HEK293 (cell line): ENCODE measurements around the gene ZDHHC14.
A peak's percentile ranks its signal among the peaks of the same experiment; 100 is the strongest.

Experiments used
- PRDM2 ChIP-seq: fragments of 450-650 bp; formaldehyde crosslinking; IDR thresholded peaks from 2 replicates; pipeline ENCODE4 v1.5.1; 2016; ENCODE audit warnings: missing biosample characterization, missing genetic modification characterization, borderline replicate concordance
- TCF7L2 ChIP-seq: IDR thresholded peaks from 2 replicates; pipeline ENCODE4 v1.6.1; 2011; ENCODE audit warnings: low read depth, mild to moderate bottlenecking, inconsistent platforms, low read length, moderate library complexity, borderline replicate concordance
- ZFHX2 ChIP-seq: fragments of 450-650 bp; formaldehyde crosslinking; conservative IDR thresholded peaks from 2 replicates; pipeline ENCODE4 v1.5.1; 2016; ENCODE audit warnings: missing biosample characterization, missing genetic modification characterization
- ZIC2 ChIP-seq: fragments of 450-650 bp; formaldehyde crosslinking; IDR thresholded peaks from 2 replicates; pipeline ENCODE4 v1.5.1; 2016; ENCODE audit warnings: missing biosample characterization, missing genetic modification characterization
- ZNF311 ChIP-seq: fragments of 450-650 bp; formaldehyde crosslinking; IDR thresholded peaks from 2 replicates; pipeline ENCODE4 v1.5.1; 2017; ENCODE audit warnings: missing biosample characterization, missing genetic modification characterization, borderline replicate concordance
- ZNF335 ChIP-seq: fragments of 450-650 bp; formaldehyde crosslinking; conservative IDR thresholded peaks from 2 replicates; pipeline ENCODE4 v1.5.1; 2016; ENCODE audit warnings: missing biosample characterization, missing genetic modification characterization
- ZNF354C ChIP-seq: fragments of 450-650 bp; formaldehyde crosslinking; IDR thresholded peaks from 2 replicates; pipeline ENCODE4 v1.5.1; 2016; ENCODE audit warnings: missing biosample characterization, missing genetic modification characterization, low read depth, borderline replicate concordance
- ZNF433 ChIP-seq: fragments of 450-650 bp; formaldehyde crosslinking; IDR thresholded peaks from 2 replicates; pipeline ENCODE4 v1.5.1; 2016; ENCODE audit warnings: missing biosample characterization, missing genetic modification characterization, low read depth
- ZNF529 ChIP-seq: fragments of 450-650 bp; formaldehyde crosslinking; IDR thresholded peaks from 2 replicates; pipeline ENCODE4 v1.5.1; 2017; ENCODE audit warnings: missing genetic modification characterization, missing biosample characterization; ENCODE audit not compliant: insufficient replicate concordance
- ZNF544 ChIP-seq: fragments of 450-650 bp; formaldehyde crosslinking; IDR thresholded peaks from 2 replicates; pipeline ENCODE4 v1.5.0; 2017; ENCODE audit warnings: missing biosample characterization, missing genetic modification characterization
- ZNF555 ChIP-seq: fragments of 450-650 bp; formaldehyde crosslinking; conservative IDR thresholded peaks from 2 replicates; pipeline ENCODE4 v1.5.1; 2017; ENCODE audit warnings: missing biosample characterization, mild to moderate bottlenecking, missing genetic modification characterization, inconsistent platforms
- ZNF571 ChIP-seq: fragments of 450-650 bp; formaldehyde crosslinking; IDR thresholded peaks from 2 replicates; pipeline ENCODE4 v1.5.0; 2017; ENCODE audit warnings: missing biosample characterization, missing genetic modification characterization
- ZNF624 ChIP-seq: fragments of 450-650 bp; formaldehyde crosslinking; IDR thresholded peaks from 2 replicates; pipeline ENCODE4 v1.5.1; 2017; ENCODE audit warnings: missing biosample characterization, missing genetic modification characterization
- TF ChIP-seq, protein P1 (sequence below): fragments of 450-650 bp; formaldehyde crosslinking; IDR thresholded peaks from 2 replicates; pipeline ENCODE4 v1.5.1; 2016; ENCODE audit warnings: missing biosample characterization, missing genetic modification characterization
- TF ChIP-seq, protein P2 (sequence below): fragments of 450-650 bp; formaldehyde crosslinking; optimal IDR thresholded peaks from 2 replicates; pipeline ENCODE3; 2016; ENCODE audit warnings: missing biosample characterization, mild to moderate bottlenecking, missing genetic modification characterization
- TF ChIP-seq, protein P3 (sequence below): fragments of 450-650 bp; formaldehyde crosslinking; conservative IDR thresholded peaks from 2 replicates; pipeline ENCODE4 v1.5.1; 2016; ENCODE audit warnings: low read depth, missing biosample characterization, missing genetic modification characterization

The ZDHHC14 gene

GRCh38 chr6:157649311-157650260 is 268.6 kb downstream of the ZDHHC14 start (continued):
- peak; percentile 59 for TF ChIP-seq ZFHX2 (tag by site-specific recombination)
- TF ChIP-seq, protein P1, sequence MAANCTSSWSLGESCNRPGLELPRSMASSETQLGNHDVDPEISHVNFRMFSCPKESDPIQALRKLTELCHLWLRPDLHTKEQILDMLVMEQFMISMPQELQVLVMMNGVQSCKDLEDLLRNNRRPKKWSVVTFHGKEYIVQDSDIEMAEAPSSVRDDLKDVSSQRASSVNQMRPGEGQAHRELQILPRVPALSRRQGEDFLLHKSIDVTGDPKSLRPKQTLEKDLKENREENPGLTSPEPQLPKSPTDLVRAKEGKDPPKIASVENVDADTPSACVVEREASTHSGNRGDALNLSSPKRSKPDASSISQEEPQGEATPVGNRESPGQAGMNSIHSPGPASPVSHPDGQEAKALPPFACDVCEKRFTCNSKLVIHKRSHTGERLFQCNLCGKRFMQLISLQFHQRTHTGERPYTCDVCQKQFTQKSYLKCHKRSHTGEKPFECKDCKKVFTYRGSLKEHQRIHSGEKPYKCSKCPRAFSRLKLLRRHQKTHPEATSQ (tag by site-specific recombination): no peak
- TF ChIP-seq ZNF529 (tag by site-specific recombination): no peak
- TF ChIP-seq ZNF335: no peak
- TF ChIP-seq PRDM2 (tag by site-specific recombination): no peak
- 0 out of 2 replicates have a peak, but pooled peaks have one; percentile 80 for TF ChIP-seq ZNF571 (tag by site-specific recombination)
- TF ChIP-seq, protein P2, sequence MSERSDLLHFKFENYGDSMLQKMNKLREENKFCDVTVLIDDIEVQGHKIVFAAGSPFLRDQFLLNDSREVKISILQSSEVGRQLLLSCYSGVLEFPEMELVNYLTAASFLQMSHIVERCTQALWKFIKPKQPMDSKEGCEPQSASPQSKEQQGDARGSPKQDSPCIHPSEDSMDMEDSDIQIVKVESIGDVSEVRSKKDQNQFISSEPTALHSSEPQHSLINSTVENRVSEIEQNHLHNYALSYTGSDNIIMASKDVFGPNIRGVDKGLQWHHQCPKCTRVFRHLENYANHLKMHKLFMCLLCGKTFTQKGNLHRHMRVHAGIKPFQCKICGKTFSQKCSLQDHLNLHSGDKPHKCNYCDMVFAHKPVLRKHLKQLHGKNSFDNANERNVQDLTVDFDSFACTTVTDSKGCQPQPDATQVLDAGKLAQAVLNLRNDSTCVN (tag by site-specific recombination): peak; percentile 14
- TF ChIP-seq ZNF433 (tag by site-specific recombination): no peak
- peak; percentile 81; the same call in 1 of the 2 replicates for TF ChIP-seq ZNF544 (tag by site-specific recombination)
- no peak for TF ChIP-seq TCF7L2
- peak; percentile 15; the same call in 1 of the 2 replicates for TF ChIP-seq ZIC2
- no peak for TF ChIP-seq ZNF555 (tag by site-specific recombination)
- TF ChIP-seq ZNF624: peak; percentile 78; the same call in 1 of the 2 replicates
- no peak for TF ChIP-seq ZNF354C
- no peak for TF ChIP-seq ZNF311 (tag by site-specific recombination)
- TF ChIP-seq, protein P3, sequence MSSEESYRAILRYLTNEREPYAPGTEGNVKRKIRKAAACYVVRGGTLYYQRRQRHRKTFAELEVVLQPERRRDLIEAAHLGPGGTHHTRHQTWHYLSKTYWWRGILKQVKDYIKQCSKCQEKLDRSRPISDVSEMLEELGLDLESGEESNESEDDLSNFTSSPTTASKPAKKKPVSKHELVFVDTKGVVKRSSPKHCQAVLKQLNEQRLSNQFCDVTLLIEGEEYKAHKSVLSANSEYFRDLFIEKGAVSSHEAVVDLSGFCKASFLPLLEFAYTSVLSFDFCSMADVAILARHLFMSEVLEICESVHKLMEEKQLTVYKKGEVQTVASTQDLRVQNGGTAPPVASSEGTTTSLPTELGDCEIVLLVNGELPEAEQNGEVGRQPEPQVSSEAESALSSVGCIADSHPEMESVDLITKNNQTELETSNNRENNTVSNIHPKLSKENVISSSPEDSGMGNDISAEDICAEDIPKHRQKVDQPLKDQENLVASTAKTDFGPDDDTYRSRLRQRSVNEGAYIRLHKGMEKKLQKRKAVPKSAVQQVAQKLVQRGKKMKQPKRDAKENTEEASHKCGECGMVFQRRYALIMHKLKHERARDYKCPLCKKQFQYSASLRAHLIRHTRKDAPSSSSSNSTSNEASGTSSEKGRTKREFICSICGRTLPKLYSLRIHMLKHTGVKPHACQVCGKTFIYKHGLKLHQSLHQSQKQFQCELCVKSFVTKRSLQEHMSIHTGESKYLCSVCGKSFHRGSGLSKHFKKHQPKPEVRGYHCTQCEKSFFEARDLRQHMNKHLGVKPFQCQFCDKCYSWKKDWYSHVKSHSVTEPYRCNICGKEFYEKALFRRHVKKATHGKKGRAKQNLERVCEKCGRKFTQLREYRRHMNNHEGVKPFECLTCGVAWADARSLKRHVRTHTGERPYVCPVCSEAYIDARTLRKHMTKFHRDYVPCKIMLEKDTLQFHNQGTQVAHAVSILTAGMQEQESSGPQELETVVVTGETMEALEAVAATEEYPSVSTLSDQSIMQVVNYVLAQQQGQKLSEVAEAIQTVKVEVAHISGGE (tag by site-specific recombination): no peak
